ENCODE measurements around the gene NCAPG2.
"Not testable (repeated sequence)": the region's sequence is repeated elsewhere in the genome, so short reads cannot be mapped to it uniquely, and the experiment has no call there.

Gene NCAPG2

DNA sequence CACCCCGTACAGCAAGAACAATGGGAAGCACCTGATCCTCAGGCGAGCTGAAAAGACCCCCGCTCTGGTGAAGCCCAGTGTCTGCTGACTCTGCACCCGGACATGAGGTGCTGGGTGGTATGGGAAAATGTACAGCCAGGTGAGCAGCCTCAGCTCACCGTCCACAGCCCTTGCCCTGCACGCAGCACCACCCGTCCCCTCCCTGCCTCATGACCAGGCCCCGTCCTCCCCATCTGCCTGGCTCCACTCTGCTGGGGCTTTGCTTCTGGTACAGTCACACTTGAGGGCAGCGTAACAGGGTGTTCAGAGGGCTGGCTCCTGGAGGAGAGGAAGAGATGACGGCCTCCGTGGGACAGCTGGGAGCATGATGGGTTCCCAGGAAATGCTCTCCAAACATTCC lies 49.1 kb downstream of the NCAPG2 start:
- Mint-ChIP-seq H3K4me3 (no peak overlapping the region), H3K27ac (no peak overlapping the region), H3K4me1 (ENCODE audit: low read depth) (peaks cover 3% of the 10 kb centered on the region), H3K36me3 (peaks cover 12% of the 10 kb centered on the region), H3K27me3 (no peaks in the 10 kb centered on the region), H3K9me3 (ENCODE audit: low read depth) (no peaks in the 10 kb centered on the region)

DNA sequence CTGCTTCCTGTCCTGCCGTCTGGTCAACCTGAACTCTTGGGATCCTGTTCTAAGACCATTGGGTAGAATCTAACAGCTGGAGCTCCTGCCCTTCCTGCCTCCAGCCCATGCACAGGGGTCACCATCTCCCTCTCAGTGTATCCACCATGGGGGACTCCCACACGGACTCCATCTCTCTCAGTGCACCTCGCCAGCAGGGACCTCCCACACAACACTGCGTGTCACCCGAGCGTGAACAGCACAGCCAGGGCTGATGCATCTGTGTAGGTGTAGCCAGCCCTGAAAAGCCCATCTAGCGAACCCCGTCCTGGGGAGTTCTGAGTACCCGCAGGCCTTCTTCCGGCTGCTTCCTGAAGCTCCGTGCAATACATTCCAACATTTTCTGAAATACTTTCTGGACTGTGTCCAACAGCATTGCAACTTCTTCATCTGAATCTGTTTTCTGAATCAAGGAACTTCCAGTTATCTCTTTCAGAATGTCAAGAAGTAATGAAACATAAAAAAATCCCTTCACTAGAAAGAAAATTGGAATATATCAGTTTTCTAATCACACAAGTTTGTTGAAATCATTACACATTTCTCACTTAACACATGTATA lies 52.5 kb downstream of the NCAPG2 start:
- Mint-ChIP-seq H3K9me3 (ENCODE audit: low read depth) (no peaks in the 10 kb centered on the region), H3K4me1 (ENCODE audit: low read depth) (peaks cover 3% of the 10 kb centered on the region), H3K4me3 (no peak overlapping the region), H3K27ac (no peak overlapping the region), H3K27me3 (no peaks in the 10 kb centered on the region), H3K36me3 (peaks cover 12% of the 10 kb centered on the region)

DNA sequence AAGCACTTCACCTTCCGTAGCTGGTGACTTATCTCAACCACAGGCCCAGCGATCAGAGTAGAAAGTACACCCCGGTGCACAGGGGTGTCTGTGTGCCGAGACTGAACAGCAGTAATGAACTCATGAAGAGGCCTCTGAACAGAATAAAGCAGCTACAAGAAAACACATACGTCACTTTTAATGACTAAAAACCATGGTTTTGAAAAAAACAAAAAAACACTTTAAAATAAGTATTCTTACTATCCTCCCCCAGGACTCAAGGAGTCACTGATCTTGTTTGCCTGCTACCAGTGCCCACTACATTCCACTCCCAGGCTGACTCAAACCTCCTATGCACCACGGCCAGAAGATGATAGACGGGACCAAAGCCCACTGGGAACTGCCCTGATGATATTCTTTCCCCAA lies 53.8 kb downstream of the NCAPG2 start:
- Mint-ChIP-seq H3K27ac (no peak overlapping the region), H3K36me3 (peaks cover 8% of the 10 kb centered on the region), H3K4me3 (no peak overlapping the region)

DNA sequence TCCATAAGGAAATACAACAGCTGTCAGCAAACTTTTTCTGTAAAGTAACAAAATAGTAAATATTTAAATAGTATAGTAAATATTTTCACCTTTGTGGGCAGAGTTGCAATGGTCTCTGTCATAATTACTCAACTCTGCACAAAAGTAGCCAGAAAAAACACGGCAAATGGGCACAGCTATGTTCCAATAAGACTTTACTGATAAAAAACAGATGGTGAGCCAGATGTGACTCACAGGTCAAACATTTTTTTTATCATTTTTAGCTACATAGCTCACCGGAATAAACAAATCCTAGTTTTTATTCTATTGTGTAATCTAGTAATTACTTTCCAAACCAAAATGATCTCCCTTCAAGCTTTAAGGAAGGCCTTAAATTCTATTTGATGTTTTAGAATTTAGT lies 55.3 kb downstream of the NCAPG2 start:
- Mint-ChIP-seq H3K9me3 (ENCODE audit: low read depth) (no peaks in the 10 kb centered on the region), H3K4me3 (no peak overlapping the region), H3K36me3 (peaks cover 16% of the 10 kb centered on the region), H3K4me1 (ENCODE audit: low read depth) (no peaks in the 10 kb centered on the region), H3K27ac (no peak overlapping the region), H3K27me3 (no peaks in the 10 kb centered on the region)

More for the DNA sequence above, 53.8 kb downstream of the NCAPG2 start:
- H3K9me3 Mint-ChIP-seq (ENCODE audit: low read depth), result no peaks in the 10 kb centered on the region
- H3K4me1 Mint-ChIP-seq (ENCODE audit: low read depth), result peaks cover under 1% of the 10 kb centered on the region
- H3K27me3 Mint-ChIP-seq, result no peaks in the 10 kb centered on the region

DNA sequence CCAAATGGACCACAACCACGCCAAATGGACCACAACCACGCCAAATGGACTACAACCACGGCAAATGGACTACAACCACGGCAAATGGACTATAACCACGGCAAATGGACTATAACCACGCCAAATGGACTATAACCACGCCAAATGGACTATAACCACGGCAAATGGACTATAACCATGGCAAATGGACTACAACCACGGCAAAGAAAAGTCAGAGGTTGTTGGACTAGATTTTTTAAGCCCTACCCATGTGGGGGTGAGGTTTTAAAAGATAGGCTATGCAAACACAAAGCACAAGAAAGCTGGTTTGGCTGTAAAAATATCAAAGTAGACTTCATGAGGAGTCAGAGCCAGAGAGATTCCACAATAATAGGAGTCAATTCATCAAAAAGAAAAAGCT lies 55.8 kb downstream of the NCAPG2 start:
- H3K27ac Mint-ChIP-seq, result no peak overlapping the region
- H3K4me3 Mint-ChIP-seq, result no peak overlapping the region
- no peaks in the 10 kb centered on the region for H3K9me3 Mint-ChIP-seq (ENCODE audit: low read depth)
- H3K4me1 Mint-ChIP-seq (ENCODE audit: low read depth), result no peaks in the 10 kb centered on the region
- H3K36me3 Mint-ChIP-seq, result peaks cover 16% of the 10 kb centered on the region
- no peaks in the 10 kb centered on the region for H3K27me3 Mint-ChIP-seq

DNA sequence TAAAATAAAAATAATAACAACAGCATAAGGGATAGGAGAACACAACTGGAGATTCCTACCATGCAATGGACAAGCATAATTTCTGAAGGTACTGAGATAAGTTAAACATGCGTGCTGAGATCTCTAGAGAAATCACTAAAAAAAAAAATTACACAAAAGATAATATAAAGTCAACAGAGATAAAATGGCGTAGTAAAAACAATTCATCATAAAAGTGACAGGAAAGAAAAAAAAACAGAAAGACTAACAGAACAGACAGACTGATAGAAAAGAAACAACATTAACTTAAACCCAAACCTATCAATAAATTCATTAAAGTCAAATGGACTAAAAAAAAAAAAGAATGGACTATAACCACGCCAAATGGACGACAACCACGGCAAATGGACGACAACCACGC lies 56.4 kb downstream of the NCAPG2 start:
- H3K36me3 Mint-ChIP-seq, result peaks cover 16% of the 10 kb centered on the region
- H3K27ac Mint-ChIP-seq, result no peak overlapping the region

DNA sequence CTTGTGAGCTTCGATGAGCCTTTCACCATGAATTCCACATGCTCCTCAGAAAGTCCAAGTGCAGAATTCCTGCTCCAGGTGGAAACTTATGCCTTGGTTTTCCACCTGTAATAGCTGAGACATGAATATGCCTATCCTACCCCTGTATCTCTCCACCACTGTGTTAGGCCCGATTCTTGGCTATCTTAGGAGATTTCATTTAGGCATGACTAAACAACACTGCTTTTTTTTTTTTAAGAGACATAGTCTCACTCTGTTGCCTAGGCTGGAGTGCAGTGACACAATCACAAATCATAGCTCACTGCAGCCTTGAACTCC lies 57.2 kb downstream of the NCAPG2 start:
- Mint-ChIP-seq H3K27ac (no peak overlapping the region), H3K4me3 (no peak overlapping the region), H3K27me3 (no peaks in the 10 kb centered on the region), H3K36me3 (peaks cover 16% of the 10 kb centered on the region), H3K4me1 (ENCODE audit: low read depth) (no peaks in the 10 kb centered on the region), H3K9me3 (ENCODE audit: low read depth) (no peaks in the 10 kb centered on the region)

More for the DNA sequence above, 56.4 kb downstream of the NCAPG2 start:
- no peaks in the 10 kb centered on the region for H3K4me1 Mint-ChIP-seq (ENCODE audit: low read depth)
- no peaks in the 10 kb centered on the region for H3K27me3 Mint-ChIP-seq
- H3K9me3 Mint-ChIP-seq (ENCODE audit: low read depth), result no peaks in the 10 kb centered on the region
- no peak overlapping the region for H3K4me3 Mint-ChIP-seq

DNA sequence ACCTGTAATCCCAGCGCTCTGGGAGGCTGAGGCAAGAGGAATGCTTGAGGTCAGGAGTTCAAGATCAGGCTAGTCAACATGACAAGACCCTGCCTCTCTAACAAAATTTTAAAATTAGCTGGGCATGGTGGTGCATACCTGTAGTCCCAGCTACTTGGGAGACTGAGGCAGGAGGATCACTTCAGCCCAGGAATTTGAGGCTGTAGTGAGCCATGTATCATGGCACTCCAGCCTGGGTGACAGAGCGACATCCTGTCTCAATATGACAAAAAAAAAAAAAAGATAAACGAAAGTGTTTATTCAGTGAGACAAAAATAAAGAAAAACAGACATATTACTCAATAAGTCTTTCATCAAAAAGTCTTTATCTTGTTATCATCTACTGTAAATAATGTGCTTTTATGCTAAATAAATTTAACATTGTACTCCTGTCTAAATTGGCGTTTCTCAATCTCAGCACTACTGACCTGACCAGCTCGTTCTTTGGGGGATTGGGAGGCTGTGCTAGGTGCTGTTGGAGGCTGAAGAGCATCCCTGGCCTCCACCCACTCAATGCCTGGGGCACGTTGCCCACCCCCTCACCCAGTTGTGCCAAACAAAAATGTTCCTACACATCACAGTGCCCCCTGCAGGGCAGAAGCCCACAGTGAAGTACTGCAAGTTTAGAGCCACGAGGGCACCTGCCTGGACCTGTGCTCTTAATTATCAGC lies 57.7 kb downstream of the NCAPG2 start:
- H3K36me3 Mint-ChIP-seq, result peaks cover 13% of the 10 kb centered on the region
- no peaks in the 10 kb centered on the region for H3K9me3 Mint-ChIP-seq (ENCODE audit: low read depth)
- no peak overlapping the region for H3K27ac Mint-ChIP-seq
- no peaks in the 10 kb centered on the region for H3K27me3 Mint-ChIP-seq
- H3K4me3 Mint-ChIP-seq, result no peak overlapping the region
- H3K4me1 Mint-ChIP-seq (ENCODE audit: low read depth), result no peaks in the 10 kb centered on the region

DNA sequence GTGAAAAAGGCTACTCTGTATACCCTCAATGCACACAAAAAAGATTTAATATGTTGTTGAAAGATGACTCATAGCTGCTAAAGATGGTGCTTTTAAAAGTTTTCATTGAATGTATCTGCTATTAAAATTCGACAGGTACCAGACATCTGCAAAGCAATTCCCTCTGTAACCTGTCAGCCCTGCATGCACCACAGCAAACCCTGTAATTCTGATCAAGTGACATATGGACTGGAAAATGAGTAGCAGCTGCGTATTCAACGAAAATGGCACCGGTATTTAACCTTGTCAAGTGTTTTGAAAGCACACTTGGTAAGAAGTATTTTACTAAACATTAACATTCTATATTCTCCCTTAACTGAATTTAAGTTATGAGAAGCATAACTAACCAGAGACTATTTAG lies 58.8 kb downstream of the NCAPG2 start:
- Mint-ChIP-seq H3K4me1 (ENCODE audit: low read depth) (no peaks in the 10 kb centered on the region), H3K4me3 (no peak overlapping the region), H3K27ac (no peak overlapping the region), H3K36me3 (peaks cover 9% of the 10 kb centered on the region), H3K27me3 (no peaks in the 10 kb centered on the region), H3K9me3 (ENCODE audit: low read depth) (no peaks in the 10 kb centered on the region)

DNA sequence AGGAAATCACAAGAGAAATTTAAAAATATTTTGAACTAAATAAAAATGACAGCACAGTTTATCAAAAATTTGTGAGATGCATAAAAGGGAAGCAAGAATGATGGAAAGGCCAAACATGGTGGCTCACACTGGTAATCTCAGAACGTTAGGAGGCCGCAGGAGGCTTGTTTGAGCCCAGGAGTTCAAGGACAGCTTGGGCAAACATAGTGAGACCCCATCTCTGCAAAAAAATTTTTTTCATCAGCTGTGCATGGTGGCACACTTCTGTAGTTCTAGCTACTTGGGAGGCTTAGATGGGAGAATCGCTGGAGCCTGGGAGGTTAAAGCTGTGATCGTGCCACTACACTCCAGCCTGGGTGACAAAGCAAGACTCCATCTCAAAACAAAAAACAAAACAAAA lies 62.5 kb downstream of the NCAPG2 start:
- Mint-ChIP-seq H3K36me3 (peaks cover 15% of the 10 kb centered on the region), H3K27ac (no peak overlapping the region), H3K4me3 (no peak overlapping the region), H3K27me3 (no peaks in the 10 kb centered on the region), H3K4me1 (ENCODE audit: low read depth) (no peaks in the 10 kb centered on the region), H3K9me3 (ENCODE audit: low read depth) (no peaks in the 10 kb centered on the region)

DNA sequence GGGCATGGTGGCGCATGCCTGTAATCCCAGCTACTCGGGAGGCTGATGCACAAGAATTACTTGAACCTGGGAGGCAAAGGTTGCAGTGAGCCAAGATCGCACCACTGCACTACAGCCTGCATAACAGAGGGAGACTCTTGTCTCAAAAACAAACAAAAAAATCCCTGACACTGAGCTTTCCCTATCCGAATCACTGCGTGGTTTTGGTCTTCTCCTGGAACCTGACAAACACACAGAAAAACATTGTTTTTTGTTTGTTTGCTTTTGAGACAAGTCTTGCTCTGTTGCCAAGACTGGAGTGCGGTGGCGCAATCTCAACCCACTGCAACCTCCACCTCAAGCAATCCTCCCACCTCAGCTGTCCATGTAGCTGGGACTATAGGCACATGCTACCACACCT lies 66.6 kb downstream of the NCAPG2 start:
- H3K4me3 Mint-ChIP-seq, result no peak overlapping the region
- H3K27me3 Mint-ChIP-seq, result no peaks in the 10 kb centered on the region
- peaks cover 6% of the 10 kb centered on the region for H3K36me3 Mint-ChIP-seq
- H3K27ac Mint-ChIP-seq, result no peak overlapping the region
- H3K4me1 Mint-ChIP-seq (ENCODE audit: low read depth), result no peaks in the 10 kb centered on the region
- no peaks in the 10 kb centered on the region for H3K9me3 Mint-ChIP-seq (ENCODE audit: low read depth)

DNA sequence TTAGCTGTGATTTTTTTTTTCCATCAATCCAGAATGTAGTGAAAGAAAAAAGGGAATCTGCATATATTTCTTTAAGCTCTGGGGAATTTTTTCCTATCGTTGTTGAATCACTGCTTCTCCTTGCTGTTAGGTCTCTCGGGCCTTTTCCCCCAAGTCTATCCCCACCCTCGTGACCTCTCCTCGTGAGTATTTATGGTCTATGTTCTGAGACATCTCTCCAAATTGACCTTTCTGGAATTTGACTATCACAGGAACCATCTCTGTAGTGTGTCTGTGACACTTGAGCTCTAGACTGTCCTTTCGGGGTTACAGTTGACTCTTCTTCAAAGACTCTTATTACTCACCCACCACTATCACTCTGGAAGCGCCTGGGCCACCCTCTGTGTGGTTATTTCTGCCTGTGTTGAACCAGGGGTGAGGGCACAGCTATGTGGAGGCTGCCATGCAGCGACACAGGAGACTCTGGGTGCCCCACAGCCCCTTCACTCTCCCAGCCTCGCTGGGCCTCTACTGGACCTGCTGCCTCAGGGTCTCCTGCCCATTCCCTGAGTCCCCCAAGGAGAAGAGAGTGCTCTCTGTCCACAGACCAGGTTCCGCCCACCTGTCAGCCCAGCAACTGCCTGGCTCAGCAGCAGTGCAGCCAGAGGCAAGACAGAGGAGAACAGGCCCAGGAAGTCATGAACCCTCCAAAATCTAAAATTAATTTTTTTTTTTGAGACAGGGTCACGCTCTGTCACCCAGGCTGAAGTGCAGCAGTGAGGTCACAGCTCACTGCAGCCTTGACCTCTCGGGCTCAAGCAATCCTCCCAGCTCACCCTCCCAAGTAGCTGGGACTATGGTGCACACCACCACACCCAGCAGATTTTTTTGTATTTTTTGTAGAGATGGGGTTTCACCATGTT lies 71.3 kb downstream of the NCAPG2 start:
- H3K9me3 Mint-ChIP-seq (ENCODE audit: low read depth), result no peaks in the 10 kb centered on the region
- H3K4me3 Mint-ChIP-seq, result no peak overlapping the region
- H3K27ac Mint-ChIP-seq, result no peak overlapping the region
- H3K4me1 Mint-ChIP-seq (ENCODE audit: low read depth), result no peaks in the 10 kb centered on the region
- no peaks in the 10 kb centered on the region for H3K27me3 Mint-ChIP-seq
- H3K36me3 Mint-ChIP-seq, result peaks cover 7% of the 10 kb centered on the region

DNA sequence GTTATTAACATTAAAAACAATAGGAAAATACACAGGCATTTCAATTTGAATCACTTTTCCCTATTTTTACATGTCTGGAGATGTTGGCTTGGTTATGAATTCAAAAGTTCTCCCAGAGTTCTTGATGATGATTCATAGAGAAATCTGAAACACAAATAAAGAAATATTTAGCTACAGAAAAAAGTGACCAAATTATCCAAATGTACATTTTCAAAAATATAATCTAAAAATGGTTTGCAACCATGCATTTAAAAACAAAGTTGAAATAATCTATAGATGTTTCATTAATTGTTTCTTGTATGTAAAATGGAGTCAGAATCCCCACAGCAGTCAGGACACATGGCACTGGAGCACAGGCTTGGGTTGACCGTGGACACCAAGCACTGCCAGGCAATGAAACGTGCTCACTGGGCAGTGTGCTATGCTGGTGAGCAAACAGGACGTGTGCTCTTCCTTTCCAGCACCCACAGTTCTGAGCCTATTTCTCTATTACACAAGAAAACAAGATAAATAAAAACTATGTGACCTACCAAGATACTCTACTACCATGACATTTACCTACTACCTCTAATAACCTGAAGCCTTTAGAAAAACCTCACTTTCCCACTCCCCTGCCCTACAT lies 72.9 kb downstream of the NCAPG2 start:
- Mint-ChIP-seq H3K4me3 (no peak overlapping the region), H3K27me3 (no peaks in the 10 kb centered on the region), H3K4me1 (ENCODE audit: low read depth) (no peaks in the 10 kb centered on the region), H3K9me3 (ENCODE audit: low read depth) (no peaks in the 10 kb centered on the region), H3K27ac (no peak overlapping the region), H3K36me3 (peaks cover 11% of the 10 kb centered on the region)

DNA sequence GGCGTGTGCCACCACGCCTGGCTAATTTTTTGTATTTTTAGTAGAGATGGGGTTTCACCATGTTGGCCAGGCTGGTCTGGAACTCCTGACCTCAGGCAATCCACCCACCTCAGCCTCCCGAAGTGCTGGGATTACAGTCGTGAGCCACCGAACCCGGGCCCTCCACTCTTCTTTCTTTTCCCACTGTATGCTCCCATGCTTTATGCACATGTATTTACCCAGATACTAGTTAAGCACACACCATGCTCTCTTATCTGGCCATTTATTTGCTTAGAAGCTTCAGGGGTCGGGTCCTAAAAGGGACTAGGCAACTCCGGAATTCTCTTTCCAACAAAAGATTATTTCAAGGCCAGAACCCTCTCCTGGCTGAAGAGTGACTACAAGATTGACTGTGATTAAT lies 78.3 kb downstream of the NCAPG2 start:
- peaks cover 12% of the 10 kb centered on the region for H3K36me3 Mint-ChIP-seq
- H3K9me3 Mint-ChIP-seq (ENCODE audit: low read depth); H3K27ac Mint-ChIP-seq; H3K4me1 Mint-ChIP-seq (ENCODE audit: low read depth); H3K27me3 Mint-ChIP-seq; H3K4me3 Mint-ChIP-seq: not testable (repeated sequence)

DNA sequence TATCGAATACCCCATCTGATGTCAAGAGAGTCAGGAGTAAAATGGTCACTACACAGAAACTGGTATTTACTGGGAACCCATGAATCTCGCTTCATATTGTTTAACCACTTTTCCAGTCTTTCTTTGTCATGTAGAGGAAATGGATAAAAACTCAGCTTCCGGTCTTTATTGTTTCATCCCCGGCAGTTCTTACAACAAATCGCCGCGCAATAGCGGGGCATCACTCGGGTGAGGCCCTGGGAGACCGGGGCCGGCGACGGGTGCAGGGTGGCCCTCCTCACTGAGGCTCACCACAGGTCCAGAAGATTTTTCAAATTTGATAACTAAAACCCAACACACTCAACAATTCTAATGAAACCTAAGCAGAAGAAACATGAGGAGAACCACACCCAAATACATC lies 81.4 kb downstream of the NCAPG2 start:
- Mint-ChIP-seq H3K9me3 (ENCODE audit: low read depth) (no peaks in the 10 kb centered on the region), H3K27me3 (no peaks in the 10 kb centered on the region), H3K27ac (no peak overlapping the region), H3K4me3 (no peak overlapping the region), H3K4me1 (ENCODE audit: low read depth) (no peaks in the 10 kb centered on the region), H3K36me3 (peaks cover 12% of the 10 kb centered on the region)
